ENCODE data around the gene CTNNBL1.

CTNNBL1 gene

GRCh38 chr20:37777988-37778659 is 84.3 kb downstream of the CTNNBL1 start:
- DNase-seq = no peak

GRCh38 chr20:37781626-37782025 is 87.8 kb downstream of the CTNNBL1 start:
- DNase-seq = no peak

GRCh38 chr20:37786043-37786442 is 92.2 kb downstream of the CTNNBL1 start:
- no peak for DNase-seq

- DNase-seq = no peak
Observed at GRCh38 chr20:37789408-37789807, 95.6 kb downstream of the CTNNBL1 start.

GRCh38 chr20:37790900-37791299 is 97.1 kb downstream of the CTNNBL1 start:
- DNase-seq = no peak

GRCh38 chr20:37796121-37796520 is 102.3 kb downstream of the CTNNBL1 start:
- DNase-seq = no peak

- DNase-seq = no peak
Observed at GRCh38 chr20:37796733-37797132, 102.9 kb downstream of the CTNNBL1 start.

GRCh38 chr20:37797669-37798175 is 103.9 kb downstream of the CTNNBL1 start:
- DNase-seq = no peak

- no peak for DNase-seq
Observed at GRCh38 chr20:37798312-37798711, 104.5 kb downstream of the CTNNBL1 start.

- no peak for DNase-seq
Observed at GRCh38 chr20:37800618-37801017, 106.8 kb downstream of the CTNNBL1 start.

GRCh38 chr20:37801921-37802320 is 108.1 kb downstream of the CTNNBL1 start:
- DNase-seq = no peak

- no peak for DNase-seq
Observed at GRCh38 chr20:37803438-37804307, 109.8 kb downstream of the CTNNBL1 start.

- DNase-seq = no peak
Observed at GRCh38 chr20:37804584-37805566, 111.0 kb downstream of the CTNNBL1 start.

GRCh38 chr20:37807471-37808232 is 113.8 kb downstream of the CTNNBL1 start:
- DNase-seq = no peak

GRCh38 chr20:37808233-37809070 is 114.6 kb downstream of the CTNNBL1 start:
- DNase-seq = no peak

GRCh38 chr20:37810027-37810426 is 116.2 kb downstream of the CTNNBL1 start:
- no peak for DNase-seq

GRCh38 chr20:37816003-37816402 is 122.2 kb downstream of the CTNNBL1 start:
- DNase-seq = no peak

GRCh38 chr20:37816726-37817125 is 122.9 kb downstream of the CTNNBL1 start:
- DNase-seq = no peak

- DNase-seq = no peak
Observed at GRCh38 chr20:37821696-37822095, 127.9 kb downstream of the CTNNBL1 start.

GRCh38 chr20:37822141-37822601 is 128.3 kb downstream of the CTNNBL1 start:
- DNase-seq = no peak

All from DMS79 (cell line).